LNCAP (cell line): ENCODE results near the gene ITGA5.

Experiments
- CTCF ChIP-seq: fragments of 450-650 bp; IDR thresholded peaks from 2 replicates; pipeline ENCODE4 v1.5.1; 2017; ENCODE audit warnings: mild to moderate bottlenecking

Gene ITGA5

GRCh38 chr12:54369597-54370131, 49.4 kb downstream of the ITGA5 start:
- no peak for TF ChIP-seq CTCF

GRCh38 chr12:54368709-54369596, 50.1 kb downstream of the ITGA5 start:
- TF ChIP-seq CTCF, result peak; percentile 87

GRCh38 chr12:54368025-54368708, 50.9 kb downstream of the ITGA5 start:
- TF ChIP-seq CTCF, result no peak

GRCh38 chr12:54364413-54364812, 54.7 kb downstream of the ITGA5 start, which contains the start of gene GPR84:
Gene GPR84 (minus strand): TSS chr12:54364486. CDS start chr12:54363851, 635 bp downstream.
- no peak for TF ChIP-seq CTCF

GRCh38 chr12:54363618-54364017, 55.4 kb downstream of the ITGA5 start:
- no peak for TF ChIP-seq CTCF

- no peak for TF ChIP-seq CTCF
Measured at GRCh38 chr12:54363047-54363446, 56.0 kb downstream of the ITGA5 start.

GRCh38 chr12:54360717-54361456, 58.2 kb downstream of the ITGA5 start:
- TF ChIP-seq CTCF, result peak; percentile 76; the same call in 1 of the 2 replicates
